Esophagus muscularis mucosa (tissue), 4 donors: Measurements from ENCODE around the gene TENM3.

Experiments
- EP300 ChIP-seq: sonication (generic); formaldehyde crosslinking; IDR thresholded peaks from one replicate; pipeline ENCODE4 v1.6.1; 2017; ENCODE audit warnings: antibody characterized with exemption
- POLR2A ChIP-seq: fragments of 450-650 bp; IDR thresholded peaks from one replicate; pipeline ENCODE4 v1.6.1; 2017; ENCODE audit warnings: antibody characterized with exemption, moderate library complexity, mild to moderate bottlenecking, low read depth
- POLR2AphosphoS5 ChIP-seq, 2 donors: sonication (generic); formaldehyde crosslinking; IDR thresholded peaks; one replicate each; pipeline ENCODE4 v1.6.1; 2017; ENCODE audit warnings: antibody characterized with exemption in 2 of 2
- TF ChIP-seq, protein P1 (sequence below), 3 experiments: fragments of 200-600 bp in 2 of 3; fragments of 450-650 bp in 1 of 3; sonication (generic) in 2 of 3; IDR thresholded peaks; one replicate each; pipeline ENCODE4 v1.5.1; 2017 to 2019; ENCODE audit warnings: antibody characterized with exemption in 3 of 3, mild to moderate bottlenecking in 2 of 3, moderate library complexity in 1 of 3

GRCh38 chr4:182519528-182519927 lies 276.3 kb downstream of the TENM3 start:
- TF ChIP-seq, protein P1, sequence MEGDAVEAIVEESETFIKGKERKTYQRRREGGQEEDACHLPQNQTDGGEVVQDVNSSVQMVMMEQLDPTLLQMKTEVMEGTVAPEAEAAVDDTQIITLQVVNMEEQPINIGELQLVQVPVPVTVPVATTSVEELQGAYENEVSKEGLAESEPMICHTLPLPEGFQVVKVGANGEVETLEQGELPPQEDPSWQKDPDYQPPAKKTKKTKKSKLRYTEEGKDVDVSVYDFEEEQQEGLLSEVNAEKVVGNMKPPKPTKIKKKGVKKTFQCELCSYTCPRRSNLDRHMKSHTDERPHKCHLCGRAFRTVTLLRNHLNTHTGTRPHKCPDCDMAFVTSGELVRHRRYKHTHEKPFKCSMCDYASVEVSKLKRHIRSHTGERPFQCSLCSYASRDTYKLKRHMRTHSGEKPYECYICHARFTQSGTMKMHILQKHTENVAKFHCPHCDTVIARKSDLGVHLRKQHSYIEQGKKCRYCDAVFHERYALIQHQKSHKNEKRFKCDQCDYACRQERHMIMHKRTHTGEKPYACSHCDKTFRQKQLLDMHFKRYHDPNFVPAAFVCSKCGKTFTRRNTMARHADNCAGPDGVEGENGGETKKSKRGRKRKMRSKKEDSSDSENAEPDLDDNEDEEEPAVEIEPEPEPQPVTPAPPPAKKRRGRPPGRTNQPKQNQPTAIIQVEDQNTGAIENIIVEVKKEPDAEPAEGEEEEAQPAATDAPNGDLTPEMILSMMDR (IDR thresholded peaks at IDR 0.05), result no peak
- TF ChIP-seq POLR2AphosphoS5 (IDR thresholded peaks at IDR 0.05) (no peak), POLR2A (no peak), EP300 (no peak)
